ENCODE data around the gene OAS2.

Gene OAS2

DNA sequence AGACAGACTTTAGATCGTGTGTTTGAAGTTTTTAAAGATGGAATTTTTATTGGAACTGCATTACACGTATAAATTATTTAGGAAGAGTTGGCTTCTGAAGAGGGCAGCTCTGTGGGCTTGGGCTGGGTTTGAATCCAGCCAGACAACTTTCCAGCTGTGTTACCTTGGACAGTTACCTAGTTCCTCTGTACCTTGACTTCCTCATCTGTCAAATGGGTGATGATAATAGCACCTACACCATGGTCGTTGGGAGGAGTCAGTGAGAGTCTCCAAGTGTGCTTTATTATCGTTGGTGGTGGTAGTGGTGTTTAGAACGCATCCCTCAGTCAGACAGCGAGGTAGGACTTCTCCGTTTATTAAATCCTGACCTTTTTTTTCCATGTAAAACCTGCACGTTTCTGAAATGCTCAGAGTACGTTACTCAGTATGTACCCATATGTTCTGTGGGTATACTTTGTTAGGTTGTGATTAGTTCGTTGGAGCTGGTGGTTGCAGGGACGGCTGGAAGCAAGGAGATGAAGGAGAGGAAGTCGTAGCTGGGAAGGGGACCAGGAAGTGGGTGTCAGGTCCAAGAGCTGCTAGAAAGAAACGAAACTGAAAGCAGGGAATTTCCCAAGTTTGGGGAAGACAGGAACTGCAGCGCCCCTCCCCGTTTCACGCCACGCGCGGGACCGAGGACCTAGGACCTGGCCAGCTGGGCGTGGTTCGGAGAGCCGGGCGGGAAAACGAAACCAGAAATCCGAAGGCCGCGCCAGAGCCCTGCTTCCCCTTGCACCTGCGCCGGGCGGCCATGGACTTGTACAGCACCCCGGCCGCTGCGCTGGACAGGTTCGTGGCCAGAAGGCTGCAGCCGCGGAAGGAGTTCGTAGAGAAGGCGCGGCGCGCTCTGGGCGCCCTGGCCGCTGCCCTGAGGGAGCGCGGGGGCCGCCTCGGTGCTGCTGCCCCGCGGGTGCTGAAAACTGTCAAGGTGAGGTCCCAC lies 40.3 kb upstream of the OAS2 start, which contains the start of gene OAS3:
Gene OAS3 (plus strand): TSS at position 734 of the 979 bp plus-strand sequence. CDS start 57 bp downstream, at position 791.
- Histone ChIP-seq H3K4me3 (peak within 1 kb of the TSS; percentile 78), H3K9ac (peak within 1 kb of the TSS; percentile 82), H3K4me2 (peak within 1 kb of the TSS; percentile 92), H3K4me1 (peaks cover 24% of the 10 kb centered on the region), H3K27ac (peak within 1 kb of the TSS; percentile 83), H3K36me3 (peaks cover 8% of the 10 kb centered on the region; the same call in 1 of the 2 replicates), H4K20me1 (no peaks in the 10 kb centered on the region), H3K27me3 (no peaks in the 10 kb centered on the region), H3K9me3 (no peaks in the 10 kb centered on the region)
- no peak for TF ChIP-seq Cebpa-rat (IDR thresholded peaks at IDR 0.05)

DNA sequence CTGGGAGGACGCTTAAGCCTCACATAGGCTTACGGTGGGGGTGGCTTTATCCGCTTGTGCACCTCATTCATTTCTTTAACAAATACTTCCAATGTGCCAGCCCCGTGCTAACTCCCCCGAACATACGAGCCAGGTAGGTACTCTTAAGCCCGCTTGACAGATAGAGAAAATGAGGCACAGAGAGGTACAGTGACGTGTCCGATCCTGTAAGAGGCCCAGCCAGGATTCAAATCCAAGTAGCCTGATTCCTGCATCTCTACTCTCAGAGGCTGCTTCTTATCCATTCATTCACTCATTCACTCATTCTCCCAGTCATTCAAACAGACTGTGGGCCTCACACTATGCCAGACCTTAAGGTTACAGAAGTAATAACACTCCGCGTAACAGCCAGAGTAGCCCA lies 39.6 kb upstream of the OAS2 start:
- peaks cover 8% of the 10 kb centered on the region; the same call in 1 of the 2 replicates for H3K36me3 ChIP-seq
- H3K9me3 ChIP-seq: no peaks in the 10 kb centered on the region
- peak overlapping the region; percentile 78 for H3K4me3 ChIP-seq
- no peaks in the 10 kb centered on the region for H4K20me1 ChIP-seq
- no peak for TF ChIP-seq Cebpa-rat (IDR thresholded peaks at IDR 0.05)
- peak overlapping the region; percentile 83 for H3K27ac ChIP-seq
- H3K9ac ChIP-seq: peak overlapping the region; percentile 82
- peaks cover 24% of the 10 kb centered on the region for H3K4me1 ChIP-seq
- H3K4me2 ChIP-seq: peak overlapping the region; percentile 92
- no peaks in the 10 kb centered on the region for H3K27me3 ChIP-seq

DNA sequence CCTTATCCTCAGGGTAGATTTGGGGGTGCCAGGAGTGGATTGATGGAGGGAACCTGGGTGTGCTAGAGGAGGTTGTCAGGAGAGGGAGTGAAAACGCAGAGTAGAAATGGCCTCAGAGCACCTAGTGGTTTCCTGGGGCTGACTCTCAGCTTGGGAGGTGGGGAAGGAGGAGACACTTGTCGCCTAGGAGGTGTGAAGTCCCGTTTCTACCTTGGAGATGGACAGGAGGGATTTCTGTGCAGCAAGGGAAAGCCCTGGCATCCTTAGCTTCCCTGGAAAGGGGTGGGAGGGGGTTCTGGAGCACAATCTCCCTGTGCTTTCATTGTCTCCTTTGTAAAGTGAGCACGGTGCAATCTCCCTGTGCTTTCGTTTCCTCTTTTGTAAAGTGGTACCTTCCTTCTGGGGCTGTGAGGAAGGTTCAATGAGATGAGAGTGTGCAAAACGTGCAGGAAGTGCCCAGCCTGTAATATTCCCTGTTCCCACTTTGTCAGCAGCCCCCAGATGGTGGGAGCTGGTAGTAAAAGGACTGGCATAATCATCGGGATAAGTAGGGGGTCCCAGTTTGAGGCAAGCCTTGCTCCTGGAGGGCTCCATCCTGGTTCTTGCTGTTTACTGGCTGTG lies 38.4 kb upstream of the OAS2 start:
- Histone ChIP-seq H3K4me1 (peaks cover 24% of the 10 kb centered on the region), H3K4me2 (peak overlapping the region; percentile 92), H4K20me1 (no peaks in the 10 kb centered on the region), H3K27ac (no peak overlapping the region), H3K36me3 (peaks cover 20% of the 10 kb centered on the region; the same call in 1 of the 2 replicates), H3K4me3 (peak overlapping the region; percentile 78), H3K27me3 (no peaks in the 10 kb centered on the region), H3K9me3 (no peaks in the 10 kb centered on the region), H3K9ac (peak overlapping the region; percentile 82; the same call in 1 of the 2 replicates)
- no peak for TF ChIP-seq Cebpa-rat (IDR thresholded peaks at IDR 0.05)

DNA sequence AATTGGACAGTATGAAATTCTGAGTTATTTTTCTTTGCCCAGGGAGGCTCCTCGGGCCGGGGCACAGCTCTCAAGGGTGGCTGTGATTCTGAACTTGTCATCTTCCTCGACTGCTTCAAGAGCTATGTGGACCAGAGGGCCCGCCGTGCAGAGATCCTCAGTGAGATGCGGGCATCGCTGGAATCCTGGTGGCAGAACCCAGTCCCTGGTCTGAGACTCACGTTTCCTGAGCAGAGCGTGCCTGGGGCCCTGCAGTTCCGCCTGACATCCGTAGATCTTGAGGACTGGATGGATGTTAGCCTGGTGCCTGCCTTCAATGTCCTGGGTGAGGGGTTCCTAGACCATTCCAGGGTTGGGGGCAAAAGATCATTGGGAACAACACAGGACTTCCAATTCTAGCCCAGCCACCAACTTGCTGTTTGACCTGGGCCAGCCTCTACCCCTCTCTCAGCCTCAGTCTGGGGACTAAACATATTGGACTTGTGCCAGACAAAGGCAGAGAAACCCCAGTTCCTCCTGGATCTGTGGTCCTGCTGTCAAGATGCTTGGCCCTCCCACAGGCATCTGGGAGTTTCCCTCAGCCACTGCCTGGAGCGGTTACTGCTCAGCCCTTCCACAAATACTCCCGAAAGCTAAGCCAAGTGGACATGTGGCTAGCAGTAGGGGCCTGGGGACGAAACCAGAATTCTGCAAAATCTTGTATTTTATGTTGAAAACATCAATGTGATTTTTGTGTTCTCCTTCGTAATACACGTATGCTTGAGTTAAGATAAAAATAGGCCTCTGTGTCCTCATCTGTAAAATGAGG lies 36.6 kb upstream of the OAS2 start:
- no peak overlapping the region for H3K27ac ChIP-seq
- H3K27me3 ChIP-seq: no peaks in the 10 kb centered on the region
- H3K4me2 ChIP-seq: no peak overlapping the region
- H3K9ac ChIP-seq: no peak overlapping the region
- no peak for TF ChIP-seq Cebpa-rat (IDR thresholded peaks at IDR 0.05)
- H3K4me3 ChIP-seq: no peak overlapping the region
- H3K4me1 ChIP-seq: peaks cover 24% of the 10 kb centered on the region
- no peaks in the 10 kb centered on the region for H3K9me3 ChIP-seq
- H4K20me1 ChIP-seq: no peaks in the 10 kb centered on the region
- peaks cover 28% of the 10 kb centered on the region for H3K36me3 ChIP-seq

DNA sequence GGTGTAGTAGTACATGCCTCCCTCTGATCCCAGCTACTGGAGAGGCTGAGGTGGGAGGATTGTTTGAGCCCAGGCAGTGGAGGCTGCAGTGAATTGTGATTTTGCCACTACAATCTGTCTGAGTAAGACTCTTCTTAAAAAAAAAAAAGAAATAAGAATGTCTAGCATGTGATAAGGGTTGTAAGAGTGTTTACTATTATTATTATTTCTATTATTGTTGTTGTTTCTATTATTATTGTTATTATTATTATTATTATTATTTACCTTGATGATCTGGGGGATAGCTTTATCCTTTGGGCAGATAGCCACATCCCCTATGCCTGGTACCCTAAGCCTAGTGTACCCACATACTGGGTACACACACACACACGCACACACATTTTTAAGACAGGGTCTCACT lies 35.7 kb upstream of the OAS2 start:
- no peak for TF ChIP-seq Cebpa-rat (IDR thresholded peaks at IDR 0.05)
- H3K4me1 ChIP-seq: peaks cover 24% of the 10 kb centered on the region
- H4K20me1 ChIP-seq: no peaks in the 10 kb centered on the region
- no peak overlapping the region for H3K4me2 ChIP-seq
- no peak overlapping the region for H3K4me3 ChIP-seq
- H3K27me3 ChIP-seq: no peaks in the 10 kb centered on the region
- no peak overlapping the region for H3K27ac ChIP-seq
- no peaks in the 10 kb centered on the region for H3K9me3 ChIP-seq
- H3K36me3 ChIP-seq: peaks cover 32% of the 10 kb centered on the region
- no peak overlapping the region for H3K9ac ChIP-seq

DNA sequence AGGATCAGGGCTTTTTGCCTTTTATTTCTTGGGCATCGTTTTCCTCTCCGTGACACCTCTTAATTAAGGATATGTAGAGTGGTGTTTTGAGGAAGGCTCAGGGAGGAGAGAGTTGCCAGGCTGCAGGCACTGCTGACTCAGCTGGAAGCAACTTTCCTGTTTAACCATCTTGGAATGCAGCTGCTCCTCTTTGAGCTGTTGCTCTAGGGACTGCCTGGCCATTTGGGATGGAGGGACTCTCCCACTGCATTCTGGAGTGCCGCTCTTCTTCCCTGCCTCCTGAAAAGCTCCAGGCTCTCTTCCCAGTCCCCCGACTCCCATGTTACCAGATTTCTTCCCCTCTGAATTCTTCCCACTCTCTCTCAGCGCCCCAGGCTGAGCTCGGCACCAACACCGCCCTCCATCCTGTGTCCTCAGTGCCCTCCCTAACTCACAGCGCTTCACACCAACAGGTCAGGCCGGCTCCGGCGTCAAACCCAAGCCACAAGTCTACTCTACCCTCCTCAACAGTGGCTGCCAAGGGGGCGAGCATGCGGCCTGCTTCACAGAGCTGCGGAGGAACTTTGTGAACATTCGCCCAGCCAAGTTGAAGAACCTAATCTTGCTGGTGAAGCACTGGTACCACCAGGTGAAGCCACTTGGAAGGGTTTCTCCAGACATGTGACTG lies 34.2 kb upstream of the OAS2 start:
- no peak for TF ChIP-seq Cebpa-rat (IDR thresholded peaks at IDR 0.05)
- H3K4me1 ChIP-seq: peaks cover 16% of the 10 kb centered on the region
- no peak overlapping the region for H3K9ac ChIP-seq
- no peaks in the 10 kb centered on the region for H4K20me1 ChIP-seq
- H3K4me3 ChIP-seq: no peak overlapping the region
- no peak overlapping the region for H3K4me2 ChIP-seq
- H3K36me3 ChIP-seq: peaks cover 45% of the 10 kb centered on the region
- H3K9me3 ChIP-seq: no peaks in the 10 kb centered on the region
- no peak overlapping the region for H3K27ac ChIP-seq
- no peaks in the 10 kb centered on the region for H3K27me3 ChIP-seq

DNA sequence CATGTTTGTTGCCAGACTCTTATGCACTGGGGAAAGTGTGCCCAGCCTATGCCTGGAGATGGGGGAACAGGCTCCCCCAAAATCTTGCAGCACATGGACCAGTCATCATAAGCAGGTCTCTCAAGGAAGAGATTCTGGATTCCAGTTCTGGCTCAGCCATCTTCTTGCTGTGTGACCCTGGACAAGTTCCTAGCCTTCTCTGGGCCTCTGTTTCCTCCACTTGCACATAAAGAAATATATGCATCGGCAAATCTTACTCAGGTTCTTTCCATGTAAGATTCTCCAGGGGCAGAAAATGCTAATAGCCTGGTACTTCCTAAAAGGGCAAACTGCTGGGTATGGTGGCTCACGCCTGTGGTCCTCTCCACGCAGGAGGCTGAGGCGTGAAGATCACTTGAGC lies 32.8 kb upstream of the OAS2 start:
- Histone ChIP-seq H4K20me1 (no peaks in the 10 kb centered on the region), H3K9me3 (no peaks in the 10 kb centered on the region), H3K4me3 (no peak overlapping the region), H3K9ac (no peak overlapping the region), H3K4me1 (peaks cover 2% of the 10 kb centered on the region), H3K36me3 (peaks cover 46% of the 10 kb centered on the region), H3K4me2 (no peak overlapping the region), H3K27me3 (no peaks in the 10 kb centered on the region), H3K27ac (no peak overlapping the region)
- TF ChIP-seq Cebpa-rat (IDR thresholded peaks at IDR 0.05): no peak

DNA sequence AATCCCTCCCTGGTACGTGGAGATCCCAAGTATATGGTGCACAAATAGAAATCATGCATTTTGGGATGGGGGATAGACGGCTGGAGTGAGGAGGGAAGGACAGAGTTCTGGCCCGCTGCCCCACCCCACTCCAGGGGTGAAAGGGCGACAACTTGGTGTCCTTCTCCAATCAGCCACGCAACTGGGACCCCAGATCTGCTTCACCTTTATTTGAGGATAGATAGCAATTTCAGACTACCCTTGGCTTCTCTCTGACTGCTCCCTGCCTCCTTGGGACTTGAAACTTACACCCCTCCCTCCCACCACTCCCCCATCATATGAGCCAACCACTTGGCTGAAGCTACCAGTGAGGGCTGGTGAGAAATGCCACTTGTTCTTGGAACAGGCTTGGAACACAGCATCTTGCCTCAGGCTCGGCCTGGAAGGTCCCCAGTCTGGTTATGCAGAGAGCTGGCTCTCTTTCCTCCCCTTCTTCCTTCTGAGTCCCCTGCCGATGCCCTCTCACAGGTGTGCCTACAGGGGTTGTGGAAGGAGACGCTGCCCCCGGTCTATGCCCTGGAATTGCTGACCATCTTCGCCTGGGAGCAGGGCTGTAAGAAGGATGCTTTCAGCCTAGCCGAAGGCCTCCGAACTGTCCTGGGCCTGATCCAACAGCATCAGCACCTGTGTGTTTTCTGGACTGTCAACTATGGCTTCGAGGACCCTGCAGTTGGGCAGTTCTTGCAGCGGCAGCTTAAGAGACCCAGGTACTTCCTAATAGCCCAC lies 31.9 kb upstream of the OAS2 start:
- no peak for TF ChIP-seq Cebpa-rat (IDR thresholded peaks at IDR 0.05)
- H3K4me1 ChIP-seq: no peaks in the 10 kb centered on the region
- no peaks in the 10 kb centered on the region for H3K9me3 ChIP-seq
- H3K27ac ChIP-seq: no peak overlapping the region
- H3K36me3 ChIP-seq: peaks cover 48% of the 10 kb centered on the region
- H3K9ac ChIP-seq: no peak overlapping the region
- no peaks in the 10 kb centered on the region for H3K27me3 ChIP-seq
- no peak overlapping the region for H3K4me2 ChIP-seq
- H4K20me1 ChIP-seq: no peaks in the 10 kb centered on the region
- H3K4me3 ChIP-seq: no peak overlapping the region
